ENCODE measurements around the gene RBM11.

DNA sequence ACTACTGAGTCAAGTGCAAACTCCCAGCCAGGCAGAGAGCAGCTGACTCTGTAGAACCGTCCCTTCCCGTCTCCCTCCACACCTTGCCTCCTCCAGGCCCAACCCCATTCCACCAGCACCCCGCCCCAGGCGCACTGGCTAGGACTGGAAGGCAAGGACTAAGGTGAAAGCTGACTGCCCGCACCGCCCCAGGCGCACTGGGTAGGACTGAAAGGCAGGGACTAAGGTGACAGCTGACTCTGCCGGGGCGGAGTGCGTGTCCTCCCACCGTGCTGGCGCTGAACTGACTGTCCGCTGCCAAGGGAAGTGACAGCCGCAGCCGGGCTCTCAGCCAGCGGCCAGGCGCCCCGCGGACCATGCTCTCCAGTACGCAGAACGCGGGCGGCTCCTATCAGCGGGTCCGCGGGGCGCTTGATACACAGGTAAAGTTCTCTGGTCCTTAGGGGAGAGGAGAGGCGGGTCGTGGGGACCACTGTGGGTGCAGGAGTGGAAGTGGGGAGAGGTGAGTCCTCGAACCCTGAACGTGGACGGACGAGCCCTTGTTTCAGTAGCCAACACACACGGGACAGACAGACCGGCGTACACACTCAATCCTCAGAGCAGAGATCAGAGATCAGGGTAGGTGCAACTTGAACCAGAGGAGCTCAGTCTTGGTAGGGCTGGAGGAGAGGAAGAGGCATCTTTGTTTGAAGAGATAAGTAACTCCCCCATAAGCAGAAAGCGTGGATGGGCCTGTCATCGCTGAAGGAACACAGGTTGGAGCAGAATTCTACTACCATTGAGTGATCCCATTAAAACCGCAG, 58.0 kb downstream of the RBM11 start:
- TF ChIP-seq CTCF (conservative IDR thresholded peaks at IDR 0.05 in 1 of 2, IDR thresholded peaks at IDR 0.05 in 1 of 2; ENCODE audit: extremely low read depth in 1 of 2, insufficient read depth in 1 of 2, low read depth in 1 of 2, low read length in 2 of 2) (no peak), EZH2 (IDR thresholded peaks at IDR 0.05; ENCODE audit: borderline replicate concordance, low read length) (no peak)
